ENCODE results near the gene ZWILCH.

GRCh38 chr15:66594836-66595235 lies 89.7 kb downstream of the ZWILCH start:
- TF ChIP-seq CTCF (conservative IDR thresholded peaks at IDR 0.05; ENCODE audit: low read length) (no peak), EZH2phosphoT487 (IDR thresholded peaks at IDR 0.05; ENCODE audit: borderline replicate concordance) (no peak)

Data from Loucy (cell line).